ENCODE measurements around the gene PRKAR1B. TPM values are rescaled to one million over a fixed set of nuclear protein-coding genes. Genes with fewer than 3 reads are reported as not detected.

PRKAR1B gene
- total RNA-seq, 1 experiment from 2014 or later: 14.1 TPM

- BruUV-seq (replicated peaks): no TSS peak
- Histone ChIP-seq H3K9ac (ENCODE audit: low read length) (no peak overlapping the region), H3K9me3 (ENCODE audit: control insufficient read depth in 1 of 2, insufficient read depth in 1 of 2, low read depth in 1 of 2, low read length in 2 of 2) (no peaks in the 10 kb centered on the region), H2AFZ (ENCODE audit: low read depth, low read length, poor library complexity, severe bottlenecking) (no peak overlapping the region), H3K4me1 (ENCODE audit: control insufficient read depth in 1 of 2, insufficient read depth in 2 of 2, low read length in 2 of 2) (no peaks in the 10 kb centered on the region), H3K27ac (ENCODE audit: low read depth, low read length) (no peak overlapping the region), H3K4me3 (replicated peaks in 1 of 2; ENCODE audit: low read depth in 1 of 2, low read length in 2 of 2) (no peak overlapping the region), H3K9me2 (ENCODE audit: insufficient read depth) (no peaks in the 10 kb centered on the region), H3K4me2 (ENCODE audit: low read length) (no peak overlapping the region), H3K36me3 (ENCODE audit: control insufficient read depth in 1 of 2, insufficient read depth in 2 of 2, low read length in 2 of 2) (no peaks in the 10 kb centered on the region), H3K79me2 (ENCODE audit: insufficient read depth, low read length) (no peaks in the 10 kb centered on the region), H4K20me1 (ENCODE audit: insufficient read depth) (no peaks in the 10 kb centered on the region), H3K27me3 (ENCODE audit: insufficient read depth, low read length) (no peaks in the 10 kb centered on the region)
- POLR2A ChIA-PET: no interaction called here
- DNase-seq (ENCODE audit: low read depth, low spot score): no peak
- CTCF ChIA-PET: no interaction called here
- RAD21 ChIA-PET (ENCODE audit: low non-redundant PET in 1 of 2, low total read pairs in 2 of 2, uncharacterized antibody in 2 of 2, unreplicated experiment in 2 of 2): no interaction called here
- TF ChIP-seq ZFX (IDR thresholded peaks at IDR 0.05) (no peak), ZNF274 (IDR thresholded peaks at IDR 0.05; ENCODE audit: low read depth, low read length) (no peak), FOSL1 (IDR thresholded peaks at IDR 0.05; ENCODE audit: low read depth) (no peak), JUND (IDR thresholded peaks at IDR 0.05) (no peak)
- TF ChIP-seq, protein P1, sequence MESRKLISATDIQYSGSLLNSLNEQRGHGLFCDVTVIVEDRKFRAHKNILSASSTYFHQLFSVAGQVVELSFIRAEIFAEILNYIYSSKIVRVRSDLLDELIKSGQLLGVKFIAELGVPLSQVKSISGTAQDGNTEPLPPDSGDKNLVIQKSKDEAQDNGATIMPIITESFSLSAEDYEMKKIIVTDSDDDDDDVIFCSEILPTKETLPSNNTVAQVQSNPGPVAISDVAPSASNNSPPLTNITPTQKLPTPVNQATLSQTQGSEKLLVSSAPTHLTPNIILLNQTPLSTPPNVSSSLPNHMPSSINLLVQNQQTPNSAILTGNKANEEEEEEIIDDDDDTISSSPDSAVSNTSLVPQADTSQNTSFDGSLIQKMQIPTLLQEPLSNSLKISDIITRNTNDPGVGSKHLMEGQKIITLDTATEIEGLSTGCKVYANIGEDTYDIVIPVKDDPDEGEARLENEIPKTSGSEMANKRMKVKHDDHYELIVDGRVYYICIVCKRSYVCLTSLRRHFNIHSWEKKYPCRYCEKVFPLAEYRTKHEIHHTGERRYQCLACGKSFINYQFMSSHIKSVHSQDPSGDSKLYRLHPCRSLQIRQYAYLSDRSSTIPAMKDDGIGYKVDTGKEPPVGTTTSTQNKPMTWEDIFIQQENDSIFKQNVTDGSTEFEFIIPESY (IDR thresholded peaks at IDR 0.05; ENCODE audit: extremely low read depth, insufficient replicate concordance, low read length): no peak
- TF ChIP-seq, protein P2, sequence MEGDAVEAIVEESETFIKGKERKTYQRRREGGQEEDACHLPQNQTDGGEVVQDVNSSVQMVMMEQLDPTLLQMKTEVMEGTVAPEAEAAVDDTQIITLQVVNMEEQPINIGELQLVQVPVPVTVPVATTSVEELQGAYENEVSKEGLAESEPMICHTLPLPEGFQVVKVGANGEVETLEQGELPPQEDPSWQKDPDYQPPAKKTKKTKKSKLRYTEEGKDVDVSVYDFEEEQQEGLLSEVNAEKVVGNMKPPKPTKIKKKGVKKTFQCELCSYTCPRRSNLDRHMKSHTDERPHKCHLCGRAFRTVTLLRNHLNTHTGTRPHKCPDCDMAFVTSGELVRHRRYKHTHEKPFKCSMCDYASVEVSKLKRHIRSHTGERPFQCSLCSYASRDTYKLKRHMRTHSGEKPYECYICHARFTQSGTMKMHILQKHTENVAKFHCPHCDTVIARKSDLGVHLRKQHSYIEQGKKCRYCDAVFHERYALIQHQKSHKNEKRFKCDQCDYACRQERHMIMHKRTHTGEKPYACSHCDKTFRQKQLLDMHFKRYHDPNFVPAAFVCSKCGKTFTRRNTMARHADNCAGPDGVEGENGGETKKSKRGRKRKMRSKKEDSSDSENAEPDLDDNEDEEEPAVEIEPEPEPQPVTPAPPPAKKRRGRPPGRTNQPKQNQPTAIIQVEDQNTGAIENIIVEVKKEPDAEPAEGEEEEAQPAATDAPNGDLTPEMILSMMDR (IDR thresholded peaks at IDR 0.05 in 2 of 3, conservative IDR thresholded peaks at IDR 0.05 in 1 of 3; ENCODE audit: borderline replicate concordance in 1 of 3, insufficient read depth in 1 of 3, low read depth in 2 of 3, low read length in 2 of 3): no peak
- ATAC-seq: no peak
- intact Hi-C loops (cut with micrococcal nuclease): no loop called here
Measured at GRCh38 chr7:604001-604883, 122.8 kb downstream of the PRKAR1B start.

All from HCT116 (cell line).